HEK293T (cell line): Measurements from ENCODE around the gene ZNF512B.

Source experiments
- BHLHE40 ChIP-seq: fragments of 450-650 bp; IDR thresholded peaks from 2 replicates; pipeline ENCODE4 v1.6.1; 2016; ENCODE audit warnings: mild to moderate bottlenecking, moderate library complexity, borderline replicate concordance
- CTBP1 ChIP-seq: fragments of 450-650 bp; IDR thresholded peaks from 2 replicates; pipeline ENCODE4 v1.6.1; 2016; ENCODE audit warnings: borderline replicate concordance
- ELF4 ChIP-seq: fragments of 450-650 bp; IDR thresholded peaks from 2 replicates; pipeline ENCODE4 v1.6.1; 2017; ENCODE audit warnings: antibody characterized with exemption
- FOXA1 ChIP-seq: fragments of 450-650 bp; IDR thresholded peaks from 2 replicates; pipeline ENCODE4 v1.6.1; 2016; ENCODE audit warnings: mild to moderate bottlenecking
- FOXK2 ChIP-seq: fragments of 450-650 bp; IDR thresholded peaks from 2 replicates; pipeline ENCODE4 v1.6.1; 2016; ENCODE audit warnings: mild to moderate bottlenecking
- FOXM1 ChIP-seq: fragments of 450-650 bp; IDR thresholded peaks from 2 replicates; pipeline ENCODE4 v1.6.1; 2017; ENCODE audit warnings: mild to moderate bottlenecking, borderline replicate concordance
- HDGF ChIP-seq: fragments of 450-650 bp; IDR thresholded peaks from 2 replicates; pipeline ENCODE4 v1.6.1; 2017; ENCODE audit warnings: antibody characterized with exemption, borderline replicate concordance
- L3MBTL2 ChIP-seq: fragments of 450-650 bp; conservative IDR thresholded peaks from 2 replicates; pipeline ENCODE4 v1.6.1; 2016; ENCODE audit warnings: mild to moderate bottlenecking
- SP1 ChIP-seq: fragments of 450-650 bp; IDR thresholded peaks from 2 replicates; pipeline ENCODE4 v1.6.1; 2017
- SUZ12 ChIP-seq: fragments of 450-650 bp; IDR thresholded peaks from 2 replicates; pipeline ENCODE4 v1.6.1; 2016; ENCODE audit warnings: mild to moderate bottlenecking
- TARDBP ChIP-seq: fragments of 450-650 bp; IDR thresholded peaks from 2 replicates; pipeline ENCODE4 v1.6.1; 2016
- ZNF384 ChIP-seq: fragments of 450-650 bp; IDR thresholded peaks from 2 replicates; pipeline ENCODE4 v1.6.1; 2016
- TF ChIP-seq, protein P1 (sequence below): fragments of 450-650 bp; IDR thresholded peaks from 2 replicates; pipeline ENCODE4 v1.6.1; 2016

DNA sequence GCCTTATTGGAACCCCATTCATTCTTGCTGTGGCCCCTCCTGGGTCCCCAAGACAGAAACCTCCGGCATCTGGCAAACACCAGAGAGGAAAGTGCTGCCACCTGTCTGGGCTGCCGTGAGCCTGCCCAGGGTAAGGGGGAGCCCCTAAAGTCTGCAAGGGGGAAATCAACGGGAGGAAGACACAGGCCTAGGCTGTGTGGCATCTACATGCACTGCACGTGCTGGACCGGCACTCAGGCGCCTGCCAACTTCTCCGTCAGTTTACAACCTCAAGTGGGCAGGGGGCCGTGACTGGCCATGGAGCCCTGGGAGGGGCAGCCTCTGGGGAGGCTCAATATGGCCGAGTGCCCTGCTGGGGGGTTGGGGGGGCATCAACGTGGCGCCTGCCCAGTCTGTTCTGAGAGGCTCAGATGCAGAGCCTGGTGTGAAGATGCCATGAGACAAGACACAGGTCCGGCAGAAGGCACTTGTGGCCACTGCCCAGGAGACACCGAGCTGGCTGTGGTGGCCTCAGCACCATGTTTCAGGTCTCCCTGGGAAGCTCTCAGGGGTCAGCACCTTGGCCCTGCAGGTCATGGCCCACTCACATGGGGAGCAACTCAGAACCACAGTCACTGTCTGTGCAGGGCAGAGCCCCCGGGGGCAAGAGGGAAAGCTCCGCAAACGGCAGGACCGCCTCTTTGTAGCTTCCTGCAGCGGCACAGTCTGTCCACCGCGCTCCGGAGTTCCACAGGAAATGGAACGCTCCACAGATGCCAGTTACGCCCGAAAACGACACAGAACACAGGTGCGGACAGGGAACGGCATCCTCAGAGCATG, 21.9 kb downstream of the ZNF512B start:
- TF ChIP-seq FOXA1 (no peak), CTBP1 (no peak), L3MBTL2 (no peak), ZNF384 (no peak), FOXM1 (no peak), FOXK2 (no peak), TARDBP (no peak), HDGF (no peak), SP1 (no peak), BHLHE40 (no peak), SUZ12 (no peak), ELF4 (no peak)
- TF ChIP-seq, protein P1, sequence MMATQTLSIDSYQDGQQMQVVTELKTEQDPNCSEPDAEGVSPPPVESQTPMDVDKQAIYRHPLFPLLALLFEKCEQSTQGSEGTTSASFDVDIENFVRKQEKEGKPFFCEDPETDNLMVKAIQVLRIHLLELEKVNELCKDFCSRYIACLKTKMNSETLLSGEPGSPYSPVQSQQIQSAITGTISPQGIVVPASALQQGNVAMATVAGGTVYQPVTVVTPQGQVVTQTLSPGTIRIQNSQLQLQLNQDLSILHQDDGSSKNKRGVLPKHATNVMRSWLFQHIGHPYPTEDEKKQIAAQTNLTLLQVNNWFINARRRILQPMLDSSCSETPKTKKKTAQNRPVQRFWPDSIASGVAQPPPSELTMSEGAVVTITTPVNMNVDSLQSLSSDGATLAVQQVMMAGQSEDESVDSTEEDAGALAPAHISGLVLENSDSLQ, result no peak
